H1 (cell line): Measurements from ENCODE around the gene CAMSAP1. TPM values are rescaled to one million over a fixed set of nuclear protein-coding genes. Genes with fewer than 3 reads are reported as not detected.

Experiments
- CTCF ChIA-PET: fragments of 300-600 bp; sonication (Branson Sonifier 250); formaldehyde crosslinking; loops from one replicate; lab custom pipeline; 2021; ENCODE audit not compliant: partially characterized antibody; lab: Charles Lee
- POLR2A ChIA-PET: fragments of 300-600 bp; sonication (Branson Sonifier 250); formaldehyde crosslinking; loops from one replicate; lab custom pipeline; 2021; ENCODE audit warnings: inconsistent platforms; ENCODE audit not compliant: partially characterized antibody; lab: Charles Lee
- DNase-seq, 2 experiments: peaks; one replicate each; pipeline versions ENCODE4 v3.0.0 to v3.0.0-alpha.2; 2010 to 2022; ENCODE audit warnings: low spot score in 2 of 2, low read depth in 1 of 2, mixed read lengths in 1 of 2
- FAIRE-seq: peaks from 2 replicates; lab custom pipeline; 2011; peaks lifted over from hg19 to GRCh38; lab: Jason Lieb, UNC
- H2AFZ ChIP-seq: 2 replicates; pipeline ENCODE4 v1.8.1; 2012; ENCODE audit warnings: low read length, inconsistent platforms
- H2AK5ac ChIP-seq: 2 replicates; pipeline ENCODE4 v1.6.1; 2013; ENCODE audit warnings: low read depth, low read length
- H2BK120ac ChIP-seq: replicated peaks from 2 replicates; pipeline ENCODE3; 2013; ENCODE audit warnings: low read depth, low read length, inconsistent platforms
- H2BK12ac ChIP-seq: 2 replicates; pipeline ENCODE4 v1.6.1; 2013; ENCODE audit warnings: low read depth, low read length
- H2BK15ac ChIP-seq: 2 replicates; pipeline ENCODE4 v1.6.1; 2013; ENCODE audit warnings: low read length
- H2BK20ac ChIP-seq: 2 replicates; pipeline ENCODE4 v1.6.1; 2013; ENCODE audit warnings: low read length
- H2BK5ac ChIP-seq: 2 replicates; pipeline ENCODE4 v1.6.1; 2013; ENCODE audit warnings: low read depth, low read length
- H3K14ac ChIP-seq: 2 replicates; pipeline ENCODE4 v1.6.1; 2013; ENCODE audit warnings: inconsistent platforms; ENCODE audit not compliant: insufficient read length
- H3K18ac ChIP-seq: 2 replicates; pipeline ENCODE4 v1.6.1; 2013; ENCODE audit warnings: low read length; ENCODE audit errors: extremely low read depth
- H3K23ac ChIP-seq: 2 replicates; pipeline ENCODE4 v1.6.1; 2013; ENCODE audit warnings: inconsistent platforms; ENCODE audit not compliant: insufficient read length
- H3K23me2 ChIP-seq: 2 replicates; pipeline ENCODE4 v1.6.1; 2013; ENCODE audit warnings: low read depth, low read length
- H3K27ac ChIP-seq: 2 replicates; pipeline ENCODE4 v1.6.1; 2011; ENCODE audit warnings: low read depth, low read length, inconsistent platforms
- H3K27me3 ChIP-seq, 4 experiments: replicated peaks in 1 of 4; 1 replicate in 1 of 4; 2 replicates in 3 of 4; pipeline versions ENCODE4 v1.6.1 to v1.8.1; 2011 to 2013; ENCODE audit warnings: low read length in 3 of 4, mild to moderate bottlenecking in 3 of 4, inconsistent platforms in 2 of 4, mixed read lengths in 2 of 4, moderate library complexity in 1 of 4; ENCODE audit not compliant: control insufficient read depth in 3 of 4, insufficient read depth in 3 of 4; ENCODE audit errors: extremely low read depth in 1 of 4
- H3K36me3 ChIP-seq, 4 experiments: 2 replicates each; pipeline versions ENCODE4 v1.6.1 to v1.8.1; 2011 to 2013; ENCODE audit warnings: mild to moderate bottlenecking in 4 of 4, low read length in 3 of 4, moderate library complexity in 2 of 4, control low read depth in 1 of 4, inconsistent platforms in 1 of 4; ENCODE audit not compliant: insufficient read depth in 4 of 4, control insufficient read depth in 2 of 4
- H3K4ac ChIP-seq: replicated peaks from 2 replicates; pipeline ENCODE3; 2013; ENCODE audit warnings: low read length, low read depth, mixed read lengths, inconsistent platforms; ENCODE audit not compliant: insufficient read length
- H3K4me1 ChIP-seq, 4 experiments: replicated peaks in 1 of 4; 1 replicate in 1 of 4; 2 replicates in 3 of 4; pipeline versions ENCODE4 v1.6.1 to v1.8.1; 2011 to 2013; ENCODE audit warnings: low read length in 3 of 4, inconsistent platforms in 2 of 4, mixed read lengths in 1 of 4; ENCODE audit not compliant: insufficient read depth in 4 of 4, control insufficient read depth in 3 of 4
- H3K4me2 ChIP-seq, 2 experiments: 2 replicates each; pipeline versions ENCODE4 v1.6.1 to v1.8.1; 2011 to 2013; ENCODE audit warnings: low read depth in 2 of 2, low read length in 2 of 2, control low read depth in 1 of 2, inconsistent platforms in 1 of 2, mild to moderate bottlenecking in 1 of 2; ENCODE audit not compliant: insufficient read depth in 1 of 2
- H3K4me3 ChIP-seq, 4 experiments: fragments of 200-600, 300-600 bp in 1 of 4; sonication (generic), shearing (Covaris generic), sonication (Bioruptor Twin) in 1 of 4; 2 replicates each; pipeline versions ENCODE4 v1.5.1 to v1.8.1; 2011 to 2016; ENCODE audit warnings: low read length in 4 of 4, low read depth in 3 of 4, control low read depth in 2 of 4, inconsistent platforms in 2 of 4, mild to moderate bottlenecking in 2 of 4, mixed read lengths in 1 of 4, moderate library complexity in 1 of 4; ENCODE audit not compliant: insufficient read depth in 2 of 4; ENCODE audit errors: extremely low read depth in 1 of 4
- H3K56ac ChIP-seq: replicated peaks from 2 replicates; pipeline ENCODE3; 2013; ENCODE audit warnings: low read depth, mild to moderate bottlenecking, mixed read lengths, low read length, inconsistent platforms; ENCODE audit not compliant: insufficient read length
- H3K79me1 ChIP-seq: 2 replicates; pipeline ENCODE4 v1.6.1; 2013; ENCODE audit warnings: low read depth, low read length, control low read depth
- H3K79me2 ChIP-seq, 2 experiments: 2 replicates each; pipeline versions ENCODE4 v1.6.1 to v1.8.1; 2012 to 2013; ENCODE audit warnings: low read length in 2 of 2, mild to moderate bottlenecking in 2 of 2, inconsistent platforms in 1 of 2; ENCODE audit not compliant: insufficient read depth in 2 of 2, control insufficient read depth in 1 of 2
- H3K9ac ChIP-seq, 4 experiments: replicated peaks in 1 of 4; 1 replicate in 1 of 4; 2 replicates in 3 of 4; pipeline versions ENCODE4 v1.6.1 to v1.8.1; 2011 to 2013; ENCODE audit warnings: low read depth in 3 of 4, low read length in 3 of 4, control low read depth in 2 of 4, mild to moderate bottlenecking in 2 of 4, moderate library complexity in 2 of 4, inconsistent platforms in 1 of 4; ENCODE audit errors: extremely low read depth in 1 of 4
- H3K9me3 ChIP-seq, 2 experiments: 2 replicates each; pipeline versions ENCODE4 v1.6.1 to v1.8.1; 2012 to 2013; ENCODE audit warnings: mild to moderate bottlenecking in 2 of 2, moderate library complexity in 2 of 2, control low read depth in 1 of 2, inconsistent platforms in 1 of 2, low read depth in 1 of 2, low read length in 1 of 2, mixed read lengths in 1 of 2; ENCODE audit not compliant: insufficient read depth in 2 of 2
- H4K20me1 ChIP-seq, 2 experiments: replicated peaks in 1 of 2; 2 replicates each; pipeline versions ENCODE3 to v1.8.1; 2011 to 2013; ENCODE audit warnings: inconsistent platforms in 2 of 2, low read length in 2 of 2, mild to moderate bottlenecking in 1 of 2; ENCODE audit not compliant: insufficient read depth in 2 of 2, control insufficient read depth in 1 of 2
- H4K5ac ChIP-seq: 2 replicates; pipeline ENCODE4 v1.6.1; 2013; ENCODE audit warnings: low read length, low read depth, mixed read lengths, inconsistent platforms; ENCODE audit not compliant: insufficient read length
- H4K8ac ChIP-seq: 2 replicates; pipeline ENCODE4 v1.8.0; 2013; ENCODE audit warnings: mild to moderate bottlenecking, moderate library complexity, low read length, inconsistent platforms; ENCODE audit not compliant: insufficient read depth; ENCODE audit errors: extremely low read depth
- H4K91ac ChIP-seq: replicated peaks from 2 replicates; pipeline ENCODE3; 2013; ENCODE audit warnings: low read length, mixed read lengths, inconsistent platforms; ENCODE audit not compliant: insufficient read length
- CHD2 ChIP-seq: IDR thresholded peaks from 2 replicates; pipeline ENCODE4 v1.6.1; 2012; ENCODE audit warnings: low read length, improper control_type of control experiment
- CTBP2 ChIP-seq: IDR thresholded peaks from 2 replicates; pipeline ENCODE4 v1.7.0; 2011; ENCODE audit warnings: borderline replicate concordance, mild to moderate bottlenecking, moderate library complexity, mixed read lengths, low read length; ENCODE audit not compliant: insufficient read depth, insufficient read length
- KDM1A ChIP-seq: fragments of 200-600, 300-600 bp; sonication (generic); IDR thresholded peaks from 2 replicates; pipeline ENCODE4 v1.7.1; 2016; ENCODE audit warnings: mild to moderate bottlenecking, low read length, borderline replicate concordance
- MAFK ChIP-seq: IDR thresholded peaks from 2 replicates; pipeline ENCODE4 v1.6.1; 2012; ENCODE audit warnings: low read depth, mild to moderate bottlenecking, improper control_type of control experiment, low read length
- MAX ChIP-seq: IDR thresholded peaks from 2 replicates; pipeline ENCODE4 v1.6.1; 2012; ENCODE audit warnings: inconsistent platforms
- POLR2A ChIP-seq, 2 experiments: IDR thresholded peaks; 1 replicate in 1 of 2; 2 replicates in 1 of 2; pipeline ENCODE4 v1.6.1; 2011; ENCODE audit warnings: low read depth in 2 of 2, low read length in 2 of 2, mild to moderate bottlenecking in 2 of 2; ENCODE audit errors: control extremely low read depth in 1 of 2
- SIN3A ChIP-seq, 2 experiments: IDR thresholded peaks in 1 of 2; conservative IDR thresholded peaks in 1 of 2; 2 replicates each; pipeline ENCODE4 v1.6.1; 2011 to 2012; ENCODE audit warnings: low read length in 2 of 2, improper control_type of control experiment in 1 of 2, low read depth in 1 of 2, mild to moderate bottlenecking in 1 of 2
- SIX5 ChIP-seq: IDR thresholded peaks from 2 replicates; pipeline ENCODE4 v1.6.1; 2011; ENCODE audit warnings: mild to moderate bottlenecking, low read depth, low read length
- SP1 ChIP-seq: IDR thresholded peaks from 2 replicates; pipeline ENCODE4 v1.6.1; 2011; ENCODE audit warnings: low read depth, low read length
- SP4 ChIP-seq: IDR thresholded peaks from 2 replicates; pipeline ENCODE4 v1.6.1; 2012; ENCODE audit warnings: low read length, inconsistent platforms
- TAF1 ChIP-seq: IDR thresholded peaks from 2 replicates; pipeline ENCODE4 v1.6.1; 2011; ENCODE audit warnings: mild to moderate bottlenecking, low read depth, low read length
- TCF12 ChIP-seq: IDR thresholded peaks from 2 replicates; pipeline ENCODE4 v1.6.1; 2011; ENCODE audit warnings: low read depth, mild to moderate bottlenecking, low read length
- ZNF274 ChIP-seq: IDR thresholded peaks from 2 replicates; pipeline ENCODE4 v1.7.0; 2012; ENCODE audit warnings: low read length, borderline replicate concordance; ENCODE audit errors: extremely low read depth
- WGBS, 2 experiments: shearing (Covaris generic) in 1 of 2; methylation state at CpG; one replicate each; pipeline versions ENCODE4 v1.1.6 to v1.1.7; 2013 to 2015; ENCODE audit warnings: low lambda C conversion rate in 2 of 2, mixed read lengths in 2 of 2, inconsistent platforms in 1 of 2, low coverage in 1 of 2, missing lambda C conversion rate in 1 of 2; ENCODE audit not compliant: insufficient replicate concordance in 2 of 2, insufficient coverage in 1 of 2, insufficient read length in 1 of 2; ENCODE audit errors: extremely low coverage in 1 of 2, missing lambda C conversion rate in 1 of 2; 5-methylcytosine and 5-hydroxymethylcytosine counted together
- polyA plus RNA-seq, 7 experiments: library from polyadenylated mRNA; depleted of rRNA in 3 of 7; stranded (reverse) in 5 of 7; unstranded in 2 of 7; fragments of >200 nt in 5 of 7; fragments of 200-250 nt in 2 of 7; gene quantifications; 1 replicate in 5 of 7; 2 replicates in 1 of 7; 4 replicates in 1 of 7; pipeline versions ENCODE4 v1.2.1 to v1.2.3, GENCODE V29; 2011 to 2013; ENCODE audit warnings: missing spikeins in 2 of 7, mixed read lengths in 2 of 7
- total RNA-seq: library from RNA; stranded (reverse); fragmentation: NEBNext Ultra II Directional; extraction: Animal tissue kit (Norgen Biotek cat#: 25700); gene quantifications from 2 replicates; pipeline ENCODE4 v1.2.1, GENCODE V29; 2021

Gene CAMSAP1
- total and polyA plus RNA-seq, 2 of the 8 experiments (the other 6 are each of a cell fraction or from before 2014, with no cell fraction given), result 13.4 to 44.0 TPM

GRCh38 chr9:135890190-135891026 is 16.9 kb downstream of the CAMSAP1 start:
- Histone ChIP-seq H3K4ac (no peak overlapping the region), H3K4me2 (no peak overlapping the region), H2AK5ac (no peak overlapping the region), H2BK120ac (no peak overlapping the region), H2AFZ (no peak overlapping the region), H3K23ac (no peak overlapping the region), H4K8ac (no peak overlapping the region), H3K27me3 (no peaks in the 10 kb centered on the region), H3K14ac (no peak overlapping the region), H3K18ac (no peak overlapping the region), H4K20me1 (peaks cover 58 to 63% of the 10 kb centered on the region in 2 experiments), H2BK5ac (peak overlapping the region; percentile 71; the same call in 1 of the 2 replicates), H3K36me3 (no peaks in the 10 kb centered on the region), H2BK15ac (no peak overlapping the region), H3K79me2 (peaks cover 71 to 100% of the 10 kb centered on the region in 2 experiments), H3K79me1 (peaks cover 32% of the 10 kb centered on the region), H3K56ac (no peak overlapping the region), H4K5ac (no peak overlapping the region), H3K9ac (no peak overlapping the region), H3K4me3 (no peak overlapping the region; a peak in 1 of 8 replicates), H2BK12ac (0 out of 2 replicates have a peak overlapping the region, but pooled peaks have one; percentile 27), H2BK20ac (no peak overlapping the region), H3K23me2 (no peaks in the 10 kb centered on the region), H4K91ac (no peak overlapping the region), H3K9me3 (no peaks in the 10 kb centered on the region), H3K4me1 (peaks cover 3 to 56% (median 39%) of the 10 kb centered on the region in 4 experiments), H3K27ac (no peak overlapping the region)
- no peak for DNase-seq
- no peak for FAIRE-seq
- CTCF ChIA-PET, result interaction anchor here (0.6 to 4.1 kb wide), 7 partner anchors 24 to 94 kb away, joined by 3 to 15 read pairs (median 3); no protein-coding TSS in a partner anchor
- WGBS, 2 experiments, result 85% methylated on average over 18 of the region's 18 CpGs; no CpG with 5 or more reads in 1 of the 2 experiments
- POLR2A ChIA-PET, result interaction anchor here (0.9 to 1.2 kb wide), 4 partner anchors 10 to 26 kb away, joined by 3 to 7 read pairs (median 4); no protein-coding TSS in a partner anchor
- TF ChIP-seq POLR2A (IDR thresholded peaks at IDR 0.05; ENCODE audit: control extremely low read depth in 1 of 2, low read depth in 2 of 2, low read length in 2 of 2) (no peak), CHD2 (no peak), MAFK (no peak), MAX (no peak), SP1 (no peak), CTBP2 (no peak), ZNF274 (no peak), SIX5 (no peak), TAF1 (no peak), TCF12 (no peak), SP4 (no peak), KDM1A (no peak), SIN3A (conservative IDR thresholded peaks at IDR 0.05 in 1 of 2, IDR thresholded peaks at IDR 0.05 in 1 of 2; ENCODE audit: low read depth in 1 of 2, low read length in 2 of 2) (no peak)
